ENCODE results near the gene EPHB3.

EPHB3 gene

DNA sequence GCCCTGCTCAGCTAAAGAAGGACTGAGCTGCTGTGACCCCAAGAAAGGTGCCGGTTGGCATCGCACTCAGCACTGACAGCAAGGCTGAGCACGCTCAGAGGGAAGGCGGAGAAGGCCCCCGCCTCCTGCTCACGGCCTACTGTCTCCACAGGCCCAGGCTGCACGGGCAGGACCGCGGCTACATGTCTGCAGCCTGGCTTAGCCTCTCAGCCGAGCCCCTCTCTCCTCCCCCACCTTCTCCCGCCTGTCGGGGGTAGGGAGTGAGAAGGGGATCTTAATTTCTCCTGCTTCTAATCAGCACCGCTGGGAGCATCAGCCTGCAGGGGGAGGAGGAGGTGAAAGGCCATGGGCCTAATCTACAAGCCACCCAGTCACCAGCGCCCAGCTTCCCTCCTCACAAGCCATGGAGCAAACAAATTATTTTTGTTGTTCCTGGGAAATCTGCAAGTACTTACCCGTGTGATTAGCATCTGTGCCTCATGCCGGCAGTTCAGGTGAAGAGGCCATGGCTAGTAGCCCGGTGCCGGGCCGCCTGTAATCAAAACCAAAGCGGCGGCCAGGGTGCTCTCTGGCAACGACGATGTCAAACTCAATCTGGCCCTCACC is 68.1 kb downstream of the EPHB3 start:
- DNase-seq, result no peak

DNA sequence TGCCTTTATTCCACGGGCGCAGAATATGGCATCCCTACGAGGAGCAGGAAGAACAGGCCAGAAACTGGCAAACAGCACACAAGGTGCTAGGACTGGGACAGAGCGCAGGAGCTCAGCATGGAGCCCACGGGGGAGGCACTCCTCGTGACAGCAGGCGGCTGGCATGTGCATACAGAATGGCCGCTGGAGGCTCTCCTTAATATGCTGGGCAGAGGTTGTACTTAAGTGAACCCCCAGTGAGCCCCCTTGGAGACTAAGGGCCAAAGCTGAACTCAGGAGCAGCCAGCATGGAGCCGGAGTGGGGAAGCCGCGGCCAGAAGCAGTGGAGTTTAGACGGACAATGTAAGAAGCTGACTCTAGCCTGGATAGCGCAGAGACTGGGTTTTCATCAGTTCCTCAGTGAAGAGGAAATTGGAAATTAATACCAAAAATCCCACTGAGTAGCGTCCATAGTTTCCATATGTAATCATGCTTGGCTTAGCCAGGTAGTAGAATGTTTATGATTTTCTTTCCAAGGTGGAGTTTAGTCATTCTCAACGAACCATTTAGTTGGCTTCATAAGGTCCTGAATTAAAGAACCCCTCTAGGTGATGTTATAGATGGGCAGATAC is 69.4 kb downstream of the EPHB3 start:
- no peak for DNase-seq

DNA sequence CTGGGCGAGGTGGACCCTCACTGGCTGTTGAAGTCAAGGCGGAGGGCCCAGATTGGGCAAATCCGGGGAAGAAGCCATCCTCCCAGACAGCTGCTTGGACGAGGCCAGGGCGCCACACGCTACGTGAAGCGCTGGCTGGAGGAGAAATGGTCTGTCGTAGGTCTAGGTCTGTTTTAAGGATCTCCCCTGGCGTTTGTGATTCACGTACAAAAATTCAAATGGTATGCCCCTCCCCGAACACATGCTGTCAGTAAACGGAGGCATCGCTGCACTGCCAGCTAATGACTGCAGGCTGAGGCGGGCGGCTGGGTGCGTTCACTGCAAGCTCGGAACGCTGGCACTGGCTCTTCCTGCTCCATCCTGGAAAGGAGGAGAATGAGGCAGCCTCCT is 69.9 kb downstream of the EPHB3 start:
- no peak for DNase-seq
